HG03025 (cell line): ENCODE data around the gene KRTAP5-9.
"Not testable (repeated sequence)": the region's sequence is repeated elsewhere in the genome, so short reads cannot be mapped to it uniquely, and the experiment has no call there.

Experiments used
- ATAC-seq: cut with Tn5 transposase; IDR thresholded peaks from one replicate; pipeline ENCODE4 v1.9.1; 2021; ENCODE audit warnings: mild to moderate bottlenecking, moderate library complexity; ENCODE audit not compliant: unreplicated experiment, low FRiP score

Gene KRTAP5-9

DNA sequence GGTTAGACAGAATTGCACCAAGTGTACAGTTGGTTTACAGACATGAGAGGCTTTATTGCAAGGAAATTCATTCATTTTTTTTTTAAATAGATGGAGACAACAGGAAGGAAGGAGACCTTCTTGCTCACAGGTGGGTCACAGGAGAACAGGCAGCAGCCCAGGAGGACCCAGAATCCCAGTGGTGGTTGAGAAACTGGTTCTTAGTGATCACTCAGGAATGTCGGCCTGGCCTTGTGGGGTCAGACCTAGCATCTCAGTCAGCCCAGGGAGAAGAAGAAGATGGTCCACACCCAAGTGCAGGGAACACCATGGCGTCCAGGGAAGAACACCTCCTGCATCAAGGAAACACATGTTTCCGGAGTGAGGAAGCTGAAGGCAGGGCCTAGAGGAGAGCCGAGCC lies 33.6 kb downstream of the KRTAP5-9 start:
- ATAC-seq, result no peak

DNA sequence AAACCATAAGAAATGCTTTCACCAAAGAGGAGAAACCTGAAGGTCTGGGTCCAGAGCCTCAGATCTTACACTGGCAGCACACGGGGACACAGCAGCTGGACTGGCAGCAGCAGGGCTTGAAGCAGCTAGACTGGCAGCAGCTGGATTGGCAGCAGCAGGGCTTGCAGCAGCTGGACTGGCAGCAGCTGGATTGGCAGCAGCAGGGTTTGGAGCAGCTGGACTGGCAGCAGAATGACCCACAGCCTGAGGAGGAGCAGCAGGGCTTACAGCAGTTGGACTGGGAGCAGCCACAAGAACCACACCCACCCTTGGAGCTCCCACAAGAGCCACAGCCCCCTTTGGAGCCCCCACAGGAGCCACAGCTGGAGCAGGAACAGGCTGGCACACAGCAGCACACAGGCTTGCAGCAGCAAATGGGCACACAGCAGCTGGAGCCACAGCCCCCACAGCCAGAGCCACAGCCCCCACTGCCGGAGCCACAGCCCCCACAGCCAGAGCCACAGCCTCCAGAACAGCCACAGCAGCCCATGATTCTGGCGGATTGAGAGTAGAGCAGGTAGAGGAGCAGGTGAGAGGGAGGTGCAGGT lies 34.2 kb downstream of the KRTAP5-9 start, which contains the start of gene KRTAP5-11:
Gene KRTAP5-11 (minus strand): TSS at position 567 of the 587 bp plus-strand sequence. CDS start 38 bp downstream, at position 529.
- ATAC-seq, result no peak

GRCh38 chr11:71582969-71583368 lies 34.7 kb downstream of the KRTAP5-9 start:
- ATAC-seq, result not testable (repeated sequence)

DNA sequence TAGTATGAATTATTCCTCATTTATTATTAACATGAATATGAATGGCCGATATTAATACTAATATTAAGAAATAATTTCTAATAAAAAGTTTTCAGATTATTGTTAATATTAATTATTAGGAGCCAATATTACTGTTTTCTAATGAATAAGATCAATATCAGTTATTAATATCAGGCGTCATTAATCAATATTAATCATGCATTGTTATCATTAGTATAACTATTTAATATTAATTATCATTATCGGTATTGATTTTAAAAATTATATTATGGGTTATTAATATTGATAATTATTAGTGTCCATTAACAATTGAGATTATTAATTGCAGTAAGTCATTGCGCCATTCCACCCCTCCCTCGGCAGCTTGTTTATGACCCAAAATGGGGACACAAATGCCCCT lies 37.5 kb downstream of the KRTAP5-9 start:
- not testable (repeated sequence) for ATAC-seq

GRCh38 chr11:71588314-71588713 lies 40.1 kb downstream of the KRTAP5-9 start:
- not testable (repeated sequence) for ATAC-seq

DNA sequence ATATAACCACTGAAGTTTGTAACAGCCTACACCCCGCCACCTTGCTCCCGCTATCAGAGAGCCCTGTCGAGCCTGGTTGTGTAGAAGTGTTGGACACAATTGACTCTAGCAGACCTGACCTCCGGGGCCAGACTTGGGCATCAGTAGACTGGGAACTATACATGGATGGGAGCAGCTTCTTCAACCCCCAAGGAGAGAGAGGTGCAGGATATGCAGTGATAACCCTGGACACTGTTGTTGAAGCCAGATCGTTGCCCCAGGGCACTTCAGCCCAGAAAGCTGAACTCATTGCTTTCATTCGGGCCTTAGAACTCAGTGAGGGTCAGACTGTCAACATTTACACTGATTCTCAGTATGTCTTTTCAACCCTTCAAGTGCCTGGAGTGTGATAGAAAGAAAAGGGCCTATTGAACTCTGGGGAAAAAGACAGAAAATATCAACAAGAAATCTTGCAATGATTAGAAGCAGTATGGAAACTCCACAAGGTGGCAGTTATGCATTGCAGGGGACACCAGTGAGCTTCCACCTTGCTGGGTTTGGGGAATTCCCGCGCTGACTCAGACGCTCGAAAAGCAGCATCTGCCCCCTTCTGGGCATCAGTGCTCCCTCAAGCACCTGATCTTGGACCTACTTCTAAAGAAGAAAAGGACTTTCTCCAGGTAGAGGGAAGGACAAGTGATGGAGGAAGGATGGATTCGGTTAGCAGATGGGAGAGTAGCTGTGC lies 40.8 kb downstream of the KRTAP5-9 start:
- ATAC-seq, result not testable (repeated sequence)

- not testable (repeated sequence) for ATAC-seq
These were observed 41.3 kb downstream of the KRTAP5-9 start for GRCh38 chr11:71589546-71589920.
